ENCODE measurements around the gene ETNK1.

The ETNK1 gene

DNA sequence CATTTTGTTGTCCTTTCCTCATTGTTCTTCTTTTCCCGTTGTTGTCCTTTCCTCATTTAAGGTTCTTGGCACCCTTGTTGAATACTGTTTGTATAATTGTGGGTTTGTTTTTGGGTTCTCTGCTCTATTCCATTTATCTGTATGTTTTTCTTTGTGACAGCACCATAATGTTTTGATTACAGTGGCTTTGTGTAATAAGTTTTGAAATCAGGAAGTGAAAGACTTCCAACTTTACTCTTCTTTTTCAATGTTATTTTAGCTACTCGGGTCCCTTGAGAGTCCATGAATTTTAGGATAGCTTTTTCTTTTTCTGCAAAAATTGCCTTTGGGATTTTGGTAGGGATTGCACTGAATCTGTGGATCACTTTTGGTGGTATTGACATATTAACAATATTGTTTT lies 28.1 kb downstream of the ETNK1 start:
- no peak for DNase-seq (ENCODE audit: low read depth in 1 of 2, low spot score in 1 of 2)
- TF ChIP-seq JUND (IDR thresholded peaks at IDR 0.05; ENCODE audit: low read depth), result no peak
- in situ Hi-C loops (cut with HindIII; ENCODE audit: low pct_unique_long_range_greater_than_20kb, low sequenced_read_pairs), result no loop called here

DNA sequence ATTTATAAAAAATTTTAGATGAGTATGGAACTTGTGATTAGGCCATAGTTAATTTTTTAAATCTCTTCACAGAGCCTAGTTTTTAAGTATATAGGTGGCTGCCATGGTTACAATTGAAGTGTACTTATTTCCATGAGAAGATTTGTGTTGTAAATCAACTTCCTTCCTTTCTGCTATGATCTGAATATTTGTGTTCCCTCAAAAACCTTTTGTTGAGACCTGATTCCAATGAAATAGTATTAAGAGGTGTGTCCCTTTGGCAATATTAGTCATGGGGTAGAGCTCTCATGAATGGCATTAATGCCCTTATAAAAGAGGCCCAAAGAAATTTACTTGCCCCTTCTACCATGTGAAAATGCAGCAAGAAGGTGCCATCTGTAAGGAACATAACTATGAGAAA lies 28.8 kb downstream of the ETNK1 start:
- in situ Hi-C loops (cut with HindIII; ENCODE audit: low pct_unique_long_range_greater_than_20kb, low sequenced_read_pairs), result no loop called here

DNA sequence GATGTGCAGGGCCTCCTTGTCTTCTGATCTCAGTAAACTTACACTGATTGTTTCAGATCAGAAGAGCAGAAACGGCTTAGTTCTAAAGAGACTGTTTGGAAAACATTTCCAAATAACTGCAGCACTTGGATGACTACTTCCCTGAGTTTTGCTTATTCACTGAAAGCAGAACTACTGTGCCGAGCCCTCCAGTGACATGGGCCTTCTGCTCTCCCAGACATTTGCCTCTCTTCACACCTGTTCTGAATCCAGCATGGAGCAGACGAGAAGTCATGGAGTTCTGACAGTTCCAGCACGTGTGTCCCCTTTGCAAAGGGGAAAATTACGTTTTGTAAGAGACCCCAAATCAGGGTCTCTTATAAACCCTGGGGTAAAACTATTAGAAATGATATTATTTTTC lies 31.4 kb downstream of the ETNK1 start:
- no peak for DNase-seq (ENCODE audit: low read depth in 1 of 2, low spot score in 1 of 2)
- no peak for TF ChIP-seq JUND (IDR thresholded peaks at IDR 0.05; ENCODE audit: low read depth)
- in situ Hi-C loops (cut with HindIII; ENCODE audit: low pct_unique_long_range_greater_than_20kb, low sequenced_read_pairs), result no loop called here

More for the DNA sequence above, 28.8 kb downstream of the ETNK1 start:
- TF ChIP-seq JUND (IDR thresholded peaks at IDR 0.05; ENCODE audit: low read depth), result no peak
- DNase-seq (ENCODE audit: low read depth in 1 of 2, low spot score in 1 of 2), result no peak

DNA sequence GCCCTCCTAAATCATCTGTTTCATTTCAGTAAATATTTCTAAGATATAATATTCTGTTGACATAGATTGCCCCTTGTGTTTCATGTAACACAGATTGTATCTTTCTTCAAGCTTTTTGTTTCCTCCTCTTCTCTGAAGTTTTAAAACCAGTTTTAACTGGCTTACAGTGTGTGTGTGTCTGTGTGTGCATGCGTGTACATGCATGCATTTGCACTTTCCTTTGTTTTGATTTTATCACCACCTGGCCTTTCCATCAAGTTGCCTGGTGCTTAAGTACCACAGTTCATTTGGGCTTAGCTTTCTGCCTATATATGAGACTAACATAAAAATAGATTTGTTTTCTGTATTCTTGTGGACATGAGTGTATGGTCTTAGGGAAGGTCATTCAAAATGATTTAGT lies 31.9 kb downstream of the ETNK1 start:
- DNase-seq (ENCODE audit: low read depth in 1 of 2, low spot score in 1 of 2), result no peak
- TF ChIP-seq JUND (IDR thresholded peaks at IDR 0.05; ENCODE audit: low read depth), result no peak
- in situ Hi-C loops (cut with HindIII; ENCODE audit: low pct_unique_long_range_greater_than_20kb, low sequenced_read_pairs), result no loop called here

DNA sequence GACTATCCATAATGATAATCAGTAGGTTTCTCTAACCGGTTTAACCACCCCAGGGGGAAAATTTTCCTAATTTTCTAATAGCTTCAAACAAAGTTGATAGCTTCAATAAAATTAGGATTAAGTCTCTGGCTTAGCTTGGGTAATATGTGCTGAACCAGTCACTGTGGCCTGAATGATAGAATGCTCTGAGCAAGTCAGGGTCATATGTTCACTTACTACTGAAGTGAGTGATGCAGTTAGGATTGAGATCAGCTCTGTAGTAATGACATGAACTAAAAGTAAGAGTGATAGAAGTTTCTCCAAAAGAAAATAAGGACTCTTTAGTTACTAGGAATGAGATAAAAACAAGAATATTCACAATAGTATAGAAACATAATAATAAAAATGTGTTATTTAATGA lies 32.6 kb downstream of the ETNK1 start:
- DNase-seq (ENCODE audit: low read depth in 1 of 2, low spot score in 1 of 2), result no peak
- in situ Hi-C loops (cut with HindIII; ENCODE audit: low pct_unique_long_range_greater_than_20kb, low sequenced_read_pairs), result no loop called here
- no peak for TF ChIP-seq JUND (IDR thresholded peaks at IDR 0.05; ENCODE audit: low read depth)

DNA sequence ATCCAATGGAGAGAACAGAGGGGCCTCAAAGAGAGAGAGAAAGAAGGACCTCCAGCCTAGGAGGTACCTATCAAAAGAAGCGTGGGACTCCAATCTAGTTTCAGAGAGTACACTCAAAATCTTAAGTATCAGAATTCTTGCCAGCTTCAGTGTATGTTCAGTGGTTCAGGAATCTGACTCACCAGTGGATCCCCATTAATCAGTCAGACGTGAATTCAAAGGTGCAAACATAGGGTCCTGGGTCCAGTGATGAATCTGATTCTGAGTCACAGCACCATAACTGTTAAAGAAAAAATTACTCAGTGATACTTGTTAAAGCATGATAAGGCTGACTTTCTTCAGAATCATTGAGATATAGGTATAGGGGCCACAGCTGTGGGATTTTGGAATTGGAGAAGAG lies 33.2 kb downstream of the ETNK1 start:
- DNase-seq (ENCODE audit: low read depth in 1 of 2, low spot score in 1 of 2), result no peak
- in situ Hi-C loops (cut with HindIII; ENCODE audit: low pct_unique_long_range_greater_than_20kb, low sequenced_read_pairs), result no loop called here
- TF ChIP-seq JUND (IDR thresholded peaks at IDR 0.05; ENCODE audit: low read depth), result no peak

DNA sequence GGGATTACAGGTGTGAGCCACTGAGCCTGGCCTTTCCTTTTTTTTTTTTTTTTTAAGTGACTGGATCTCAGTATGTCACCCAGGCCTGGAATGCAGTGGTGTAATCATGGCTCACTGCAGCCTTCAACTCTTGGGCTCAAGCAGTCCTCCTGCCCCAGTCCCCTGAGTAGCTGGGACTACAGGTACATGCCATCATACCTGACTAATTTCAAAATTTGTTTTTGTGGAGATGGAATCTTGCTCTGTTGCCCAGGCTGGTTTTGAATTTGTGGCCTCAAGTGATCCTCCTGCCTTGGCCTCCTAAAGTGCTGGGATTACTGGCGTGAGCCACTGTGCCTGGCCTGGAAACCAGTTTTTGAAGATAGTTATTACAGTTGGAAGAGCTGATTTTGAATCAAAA lies 37.4 kb downstream of the ETNK1 start:
- no peak for TF ChIP-seq JUND (IDR thresholded peaks at IDR 0.05; ENCODE audit: low read depth)
- DNase-seq (ENCODE audit: low read depth in 1 of 2, low spot score in 1 of 2), result no peak
- in situ Hi-C loops (cut with HindIII; ENCODE audit: low pct_unique_long_range_greater_than_20kb, low sequenced_read_pairs), result no loop called here

DNA sequence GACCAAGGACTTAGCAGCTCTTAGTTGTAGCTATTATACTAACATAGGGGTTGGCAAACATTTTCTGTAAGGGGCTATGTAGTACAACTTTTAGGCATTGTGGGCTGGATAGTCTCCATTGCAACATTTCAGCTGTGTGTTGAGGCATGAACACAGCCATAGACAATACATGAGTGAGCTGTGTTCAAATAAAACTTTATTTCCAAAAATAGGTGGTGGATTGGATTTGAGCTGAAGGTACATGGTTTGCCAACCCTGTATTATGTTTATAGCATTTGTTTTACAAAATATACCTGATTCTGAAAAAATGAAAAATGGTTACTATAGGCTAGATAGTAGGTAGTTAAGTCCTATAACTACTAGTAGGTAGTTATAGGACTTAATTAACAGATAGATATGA lies 40.5 kb downstream of the ETNK1 start:
- in situ Hi-C loops (cut with HindIII; ENCODE audit: low pct_unique_long_range_greater_than_20kb, low sequenced_read_pairs), result no loop called here

DNA sequence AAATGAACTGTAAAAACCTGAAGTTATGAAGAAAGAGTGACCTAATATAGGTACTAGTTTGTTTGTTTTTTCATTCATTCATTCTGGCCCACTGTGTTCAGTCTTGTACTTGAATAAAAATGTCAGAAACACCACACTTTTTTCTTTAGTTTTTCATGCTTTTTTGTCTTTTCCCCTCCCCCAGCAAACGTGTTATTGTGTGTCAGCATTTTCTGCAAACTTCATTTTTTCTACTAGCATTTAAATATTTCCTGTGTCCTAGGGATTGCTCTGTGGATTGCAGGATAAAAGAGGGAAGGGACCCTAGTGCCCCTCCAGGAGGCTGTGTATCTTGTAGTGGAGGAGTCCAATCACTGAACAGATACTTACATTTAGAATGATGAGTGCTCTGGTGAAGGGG lies 42.2 kb downstream of the ETNK1 start:
- TF ChIP-seq JUND (IDR thresholded peaks at IDR 0.05; ENCODE audit: low read depth), result no peak
- DNase-seq (ENCODE audit: low read depth in 1 of 2, low spot score in 1 of 2), result no peak
- in situ Hi-C loops (cut with HindIII; ENCODE audit: low pct_unique_long_range_greater_than_20kb, low sequenced_read_pairs), result no loop called here

More for the DNA sequence above, 40.5 kb downstream of the ETNK1 start:
- TF ChIP-seq JUND (IDR thresholded peaks at IDR 0.05; ENCODE audit: low read depth), result no peak
- DNase-seq (ENCODE audit: low read depth in 1 of 2, low spot score in 1 of 2), result no peak

DNA sequence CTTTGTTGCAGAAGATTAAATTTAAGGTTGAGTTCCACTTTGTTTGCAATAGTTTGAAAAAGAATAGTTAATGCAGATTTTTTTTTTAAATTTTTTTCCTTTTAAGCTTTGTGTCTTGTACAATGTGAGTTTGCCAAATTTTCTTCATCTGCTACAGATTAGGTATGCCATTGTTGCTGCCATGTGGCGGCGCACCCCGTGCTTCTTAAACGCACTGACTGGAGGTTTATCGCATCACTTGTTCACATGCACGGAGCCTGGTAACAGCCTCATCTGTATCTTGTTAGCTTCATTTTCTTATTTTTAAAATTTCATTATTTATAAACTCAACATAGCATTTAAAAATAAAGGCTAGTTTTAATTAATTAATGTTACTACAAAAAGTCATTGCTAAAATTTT lies 43.5 kb downstream of the ETNK1 start:
- in situ Hi-C loops (cut with HindIII; ENCODE audit: low pct_unique_long_range_greater_than_20kb, low sequenced_read_pairs), result no loop called here
- DNase-seq (ENCODE audit: low read depth in 1 of 2, low spot score in 1 of 2), result no peak
- TF ChIP-seq JUND (IDR thresholded peaks at IDR 0.05; ENCODE audit: low read depth), result no peak

DNA sequence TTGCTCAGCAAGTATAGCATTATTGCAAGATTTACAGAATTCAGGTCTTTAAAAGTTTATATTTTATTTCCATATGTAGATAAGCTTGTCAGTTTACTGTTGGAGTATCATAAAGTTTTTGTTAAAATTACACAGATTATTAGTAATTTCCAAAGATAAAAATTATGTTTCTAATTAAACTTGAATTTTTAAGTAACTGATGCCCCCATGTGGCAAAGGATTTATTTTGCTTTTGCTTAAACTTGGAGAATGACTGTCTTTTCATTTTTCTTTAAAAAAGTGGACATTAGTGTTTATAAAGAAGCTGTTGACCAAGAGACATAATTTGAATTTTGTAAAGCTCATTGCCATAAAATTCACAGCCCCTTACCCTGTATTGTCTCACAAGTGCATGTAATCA lies 45.8 kb downstream of the ETNK1 start:
- DNase-seq (ENCODE audit: low read depth in 1 of 2, low spot score in 1 of 2), result no peak
- in situ Hi-C loops (cut with HindIII; ENCODE audit: low pct_unique_long_range_greater_than_20kb, low sequenced_read_pairs), result no loop called here
- TF ChIP-seq JUND (IDR thresholded peaks at IDR 0.05; ENCODE audit: low read depth), result no peak

DNA sequence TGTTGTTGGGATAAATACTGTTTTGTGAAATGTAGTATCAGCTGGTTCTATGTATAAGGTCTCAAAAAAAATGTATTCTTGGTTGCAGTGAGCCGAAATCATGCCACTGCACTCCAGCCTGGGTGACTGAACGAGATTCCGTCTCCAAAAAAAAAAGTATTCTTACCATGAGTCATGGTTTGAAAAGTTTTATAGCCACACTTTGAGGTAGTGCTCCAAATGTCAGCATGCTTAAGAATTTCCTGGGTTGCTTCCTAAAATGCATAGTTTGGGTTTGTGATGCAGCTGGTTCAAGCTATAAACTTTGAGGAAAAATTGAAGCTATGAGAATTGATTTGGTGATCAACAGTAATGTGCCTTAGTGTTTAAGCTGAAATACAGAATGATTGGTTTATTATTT lies 48.0 kb downstream of the ETNK1 start:
- no peak for TF ChIP-seq JUND (IDR thresholded peaks at IDR 0.05; ENCODE audit: low read depth)
- in situ Hi-C loops (cut with HindIII; ENCODE audit: low pct_unique_long_range_greater_than_20kb, low sequenced_read_pairs), result no loop called here
- DNase-seq (ENCODE audit: low read depth in 1 of 2, low spot score in 1 of 2), result no peak

DNA sequence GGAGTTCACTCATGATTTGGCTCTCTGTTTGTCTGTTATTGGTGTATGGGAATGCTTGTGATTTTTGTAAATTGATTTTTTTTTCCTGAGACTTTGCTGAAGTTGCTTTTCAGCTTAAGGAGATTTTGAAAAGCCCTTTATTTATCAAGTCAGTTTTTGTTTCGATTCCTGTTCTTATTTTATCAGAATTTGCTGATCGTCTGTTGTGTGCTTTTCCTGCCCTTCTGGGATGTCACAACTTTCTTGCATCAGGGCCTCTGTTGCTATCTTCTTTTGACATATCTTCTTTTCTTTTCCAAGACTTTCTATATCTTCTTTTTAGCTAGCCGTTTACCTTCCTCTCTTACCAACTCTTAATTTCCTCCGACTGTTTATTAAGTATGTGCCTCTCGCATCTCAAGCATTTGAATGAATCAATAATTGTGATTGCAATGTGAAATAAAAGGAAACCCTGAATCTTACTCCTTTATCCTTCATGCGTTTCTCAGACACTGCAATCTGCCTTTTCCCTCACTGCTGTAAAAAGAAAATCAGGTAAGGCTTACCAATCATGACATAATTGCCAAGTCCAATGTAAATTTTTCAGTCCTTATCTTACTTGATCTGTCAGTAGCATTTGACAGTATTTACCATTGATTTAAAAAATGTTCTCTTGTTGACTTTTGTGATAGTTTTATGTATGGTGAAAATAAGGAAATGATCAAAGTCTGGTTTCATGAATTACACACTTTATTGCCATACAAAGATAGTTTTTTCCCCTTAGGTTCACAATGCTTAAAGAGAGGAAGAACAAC lies 53.0 kb downstream of the ETNK1 start:
- in situ Hi-C loops (cut with HindIII; ENCODE audit: low pct_unique_long_range_greater_than_20kb, low sequenced_read_pairs), result no loop called here
- no peak for TF ChIP-seq JUND (IDR thresholded peaks at IDR 0.05; ENCODE audit: low read depth)
- no peak for DNase-seq (ENCODE audit: low read depth in 1 of 2, low spot score in 1 of 2)

DNA sequence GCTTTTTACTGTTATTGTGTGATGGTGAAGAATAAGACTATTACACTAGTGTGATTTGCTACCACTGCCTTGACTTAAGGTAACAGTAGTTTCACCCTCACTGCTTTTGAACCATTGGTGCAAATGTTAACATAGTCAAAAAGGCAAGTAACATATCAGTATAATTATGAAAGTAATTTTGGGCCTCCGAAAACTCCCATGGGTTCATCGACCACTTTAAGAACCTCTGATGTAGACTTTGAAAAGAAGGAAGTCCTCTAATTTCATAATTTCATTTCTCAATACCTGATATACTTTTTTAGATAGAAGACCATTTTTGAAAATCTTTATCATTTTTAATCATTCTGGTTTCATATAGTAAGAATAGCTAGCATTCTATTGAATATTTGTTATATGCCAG lies 57.7 kb downstream of the ETNK1 start:
- no peak for TF ChIP-seq JUND (IDR thresholded peaks at IDR 0.05; ENCODE audit: low read depth)
- no peak for DNase-seq (ENCODE audit: low read depth in 1 of 2, low spot score in 1 of 2)
- in situ Hi-C loops (cut with HindIII; ENCODE audit: low pct_unique_long_range_greater_than_20kb, low sequenced_read_pairs), result no loop called here
